Measurements from ENCODE around the gene TCF3.

GRCh38 chr19:1608359-1609102 is 43.9 kb downstream of the TCF3 start:
- TF ChIP-seq CTCF (conservative IDR thresholded peaks at IDR 0.05; ENCODE audit: low read length) = peak; percentile 46; the same call in 1 of the 2 replicates
- TF ChIP-seq EZH2phosphoT487 (IDR thresholded peaks at IDR 0.05; ENCODE audit: borderline replicate concordance, low read depth, low read length) = no peak
